IPS-NIHi7 (cell line): Measurements from ENCODE around the gene RDH16.

ENCODE experiments used
- DNase-seq: peaks from one replicate; pipeline ENCODE4 v3.0.0; 2012; ENCODE audit warnings: mixed read lengths; ENCODE audit errors: extremely low spot score

Gene RDH16, protein sequence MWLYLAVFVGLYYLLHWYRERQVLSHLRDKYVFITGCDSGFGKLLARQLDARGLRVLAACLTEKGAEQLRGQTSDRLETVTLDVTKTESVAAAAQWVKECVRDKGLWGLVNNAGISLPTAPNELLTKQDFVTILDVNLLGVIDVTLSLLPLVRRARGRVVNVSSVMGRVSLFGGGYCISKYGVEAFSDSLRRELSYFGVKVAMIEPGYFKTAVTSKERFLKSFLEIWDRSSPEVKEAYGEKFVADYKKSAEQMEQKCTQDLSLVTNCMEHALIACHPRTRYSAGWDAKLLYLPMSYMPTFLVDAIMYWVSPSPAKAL

GRCh38 chr12:56957229-56958052, at the start of gene RDH16:
Gene RDH16 (minus strand): TSS chr12:56957608. CDS start chr12:56957462, 146 bp downstream.
- peak; percentile 5 for DNase-seq

DNA sequence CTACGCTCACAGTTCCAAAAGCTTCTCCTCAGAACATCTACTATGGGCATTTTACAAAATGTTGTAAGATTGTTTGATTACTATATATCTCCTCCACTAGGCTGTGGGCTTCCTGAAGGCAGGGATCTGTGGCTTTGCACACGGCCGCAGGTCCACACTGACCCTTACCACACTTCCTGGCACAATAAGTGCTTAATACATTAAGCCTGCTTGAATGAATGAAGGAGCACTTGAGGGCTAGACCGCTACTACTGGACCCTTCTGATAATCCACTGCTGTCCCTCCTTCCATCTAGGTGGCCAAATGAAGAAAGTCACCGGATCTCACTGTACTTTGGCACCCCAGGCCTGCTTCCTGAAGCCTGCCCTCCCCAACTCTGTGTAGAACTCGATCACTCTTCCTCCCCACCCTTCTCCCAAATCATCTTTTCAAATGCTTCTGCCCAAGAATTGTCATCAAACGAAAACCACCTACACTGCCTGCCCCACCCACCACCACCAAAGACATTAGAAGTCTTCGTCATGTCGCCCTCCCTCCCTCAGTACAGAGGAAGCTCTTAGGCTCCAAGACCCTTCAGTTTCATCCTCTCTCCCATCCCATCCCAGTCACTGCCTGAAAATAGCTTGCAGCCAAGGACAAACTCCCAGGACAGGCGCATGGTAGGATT, 49.5 kb upstream of the RDH16 start:
- no peak for DNase-seq

GRCh38 chr12:57005980-57006808, 48.8 kb upstream of the RDH16 start, which contains the start of gene ZBTB39:
Gene ZBTB39 (minus strand): TSS chr12:57006546. CDS start chr12:57004917, 1,629 bp downstream.
- DNase-seq: peak; percentile 95

GRCh38 chr12:57004651-57005050, 47.2 kb upstream of the RDH16 start:
- DNase-seq: no peak

DNA sequence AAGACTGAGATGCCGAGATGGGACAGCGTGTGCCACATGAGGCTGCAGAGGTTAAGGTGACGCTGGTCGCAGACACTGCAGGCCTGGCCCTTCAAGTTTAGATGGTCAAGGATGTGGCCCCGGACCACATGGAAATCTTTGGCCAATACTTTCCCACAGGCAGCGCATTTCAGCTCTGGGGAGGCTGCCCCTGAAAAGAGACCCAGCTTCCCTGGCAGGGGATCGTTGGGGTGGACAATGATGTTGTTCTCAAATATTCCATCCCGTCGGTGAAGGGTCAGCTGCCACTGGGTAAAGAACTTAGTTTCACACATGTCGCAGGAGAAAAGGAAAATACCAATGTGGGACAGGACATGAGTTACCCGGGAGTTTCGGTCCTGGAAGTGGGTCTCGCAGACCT, 46.0 kb upstream of the RDH16 start:
- DNase-seq: no peak

DNA sequence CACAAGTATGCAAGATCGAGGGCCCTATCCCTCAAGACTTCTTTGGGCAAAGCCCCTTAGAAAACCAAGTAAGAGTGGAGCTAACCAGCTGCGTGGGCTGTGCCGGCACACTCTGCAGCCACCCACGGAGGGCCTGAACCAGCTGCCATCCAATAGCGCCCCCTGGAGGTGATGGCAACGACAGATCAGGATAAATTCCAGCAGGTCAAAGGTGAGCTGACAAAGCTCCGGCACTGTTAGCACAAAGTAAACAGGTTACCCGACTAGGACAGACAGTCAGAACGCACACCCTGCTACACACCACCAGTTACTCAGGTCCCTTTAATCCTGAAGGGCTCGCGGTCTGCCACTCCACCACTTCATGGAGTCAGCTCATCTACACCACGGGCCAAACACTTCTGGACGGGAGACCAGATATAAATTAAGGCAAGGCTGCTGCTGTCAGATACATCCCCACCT, 44.1 kb upstream of the RDH16 start:
- peak; percentile 93 for DNase-seq

DNA sequence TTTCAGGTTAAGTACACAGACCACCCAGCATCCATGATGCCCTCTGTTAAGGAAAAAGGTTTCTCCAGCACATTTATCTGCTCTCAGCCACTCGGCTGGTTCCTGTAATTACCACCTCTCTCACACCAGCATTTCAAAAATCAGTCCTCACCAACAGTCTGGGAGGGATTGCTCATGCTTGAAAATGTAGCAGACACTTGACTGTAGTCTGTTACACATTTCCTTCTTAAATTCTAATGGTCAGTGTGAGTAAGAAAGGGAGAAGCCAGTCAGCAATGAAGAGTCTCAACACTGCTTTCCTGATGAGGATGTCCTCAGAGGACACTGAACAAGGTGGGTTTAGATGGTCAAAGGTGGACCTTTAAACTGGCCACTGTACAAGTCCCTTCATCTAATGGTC, 43.0 kb upstream of the RDH16 start:
- DNase-seq: no peak

- no peak for DNase-seq
These were observed 42.0 kb upstream of the RDH16 start for GRCh38 chr12:56999456-56999855.

GRCh38 chr12:56998981-56999380, 41.6 kb upstream of the RDH16 start:
- DNase-seq: no peak

GRCh38 chr12:56998316-56998715, 40.9 kb upstream of the RDH16 start:
- DNase-seq: no peak

GRCh38 chr12:56996793-56997545, 39.6 kb upstream of the RDH16 start:
- DNase-seq: no peak

GRCh38 chr12:56995930-56996496, 38.6 kb upstream of the RDH16 start:
- DNase-seq: no peak

GRCh38 chr12:56995201-56995929, 38.0 kb upstream of the RDH16 start:
- DNase-seq: no peak

DNA sequence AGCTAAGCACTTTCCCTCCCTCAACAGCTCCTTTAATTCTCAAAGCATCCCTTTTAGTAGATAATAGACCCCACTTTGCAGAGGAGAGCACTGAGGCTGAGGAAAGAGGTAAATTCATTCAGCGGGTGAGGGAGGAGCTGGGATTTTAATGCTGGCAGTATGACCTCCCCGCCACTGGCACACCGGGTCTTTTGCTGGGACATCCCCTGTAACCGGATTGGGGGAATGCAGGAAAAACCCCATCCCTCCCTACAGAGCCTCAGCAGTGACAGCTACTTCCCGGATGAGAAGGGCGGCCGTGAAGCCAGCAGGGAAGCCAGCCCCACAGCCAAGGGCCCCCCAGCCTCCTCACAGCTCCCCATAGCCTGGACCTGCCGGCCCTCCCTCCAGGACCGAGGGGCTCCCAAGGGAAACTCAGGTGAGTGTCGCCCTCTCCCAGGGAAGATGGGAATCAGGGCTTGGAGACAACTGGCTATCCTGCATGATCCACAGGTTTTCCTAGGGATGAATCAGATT, 36.9 kb upstream of the RDH16 start:
- no peak for DNase-seq

GRCh38 chr12:56993346-56993745, 35.9 kb upstream of the RDH16 start:
- no peak for DNase-seq

GRCh38 chr12:56991319-56992246, 34.2 kb upstream of the RDH16 start:
- DNase-seq: no peak

DNA sequence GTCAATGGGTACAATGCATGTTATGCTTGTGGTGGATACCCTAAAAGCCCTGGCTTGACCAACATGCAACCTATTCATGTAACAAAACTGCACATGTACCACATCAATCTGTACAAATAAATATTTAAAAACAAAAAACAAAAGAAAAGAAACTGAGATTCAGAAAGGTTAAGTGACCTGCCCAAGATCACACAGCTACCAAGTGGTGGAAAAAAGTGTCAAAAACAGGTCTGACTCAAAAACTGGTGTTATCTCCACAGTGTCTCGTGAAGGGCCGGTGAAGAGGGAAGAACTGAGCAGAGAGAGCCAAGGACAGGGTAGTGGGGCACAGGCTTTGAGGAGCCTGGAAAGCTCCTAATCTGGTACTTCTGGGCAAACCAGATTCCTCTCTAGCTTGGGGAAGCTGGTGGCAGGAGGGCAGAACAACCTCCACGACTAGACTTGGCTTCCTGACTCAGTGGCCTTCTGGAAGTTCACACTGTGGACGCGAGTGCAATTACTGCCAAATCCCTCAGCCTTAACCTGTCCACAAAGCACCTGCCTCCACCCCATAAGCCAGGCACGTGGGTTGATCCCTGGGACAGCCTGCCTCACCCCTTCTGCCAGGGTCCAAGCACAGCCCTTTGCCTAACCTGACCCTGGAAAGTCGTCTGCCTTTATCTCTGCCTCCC, 33.4 kb upstream of the RDH16 start:
- DNase-seq: no peak
